ENCODE data around the gene ZBTB46. TPM values are rescaled to one million over a fixed set of nuclear protein-coding genes. Genes with fewer than 3 reads are reported as not detected.

Gene ZBTB46
- total and polyA plus RNA-seq, 10 of the 15 experiments (the other 5 are each of a cell fraction or from before 2014, with no cell fraction given), result 0.15 to 0.92 (median 0.34) TPM

DNA sequence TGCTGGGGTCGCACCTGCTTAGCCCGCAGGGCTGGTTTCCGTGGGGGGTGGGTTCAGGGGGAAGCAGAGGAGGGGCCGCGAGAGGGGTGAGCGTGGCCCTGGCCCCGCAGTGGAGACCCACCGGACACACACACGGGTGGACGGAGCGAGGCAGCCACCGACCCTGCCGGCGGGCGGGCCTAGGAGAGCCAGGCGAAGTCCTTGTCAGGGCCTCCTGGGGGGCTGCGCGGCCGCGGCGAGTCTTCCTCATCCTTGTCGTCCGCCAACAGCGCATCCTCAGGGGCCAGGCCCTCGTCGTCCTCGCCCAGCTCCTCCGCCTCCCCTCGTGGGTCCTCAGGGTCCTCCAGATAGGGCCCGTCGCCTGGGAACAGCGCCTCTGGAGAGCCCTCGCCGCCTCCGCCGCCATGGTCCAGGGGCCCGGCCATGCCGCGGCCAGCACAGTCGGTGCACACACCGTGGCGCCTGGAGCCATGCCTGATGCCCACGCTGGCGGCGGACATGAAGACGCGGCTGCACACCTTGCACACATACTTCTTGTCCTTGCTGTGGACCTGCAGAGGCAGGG lies 84.2 kb downstream of the ZBTB46 start:
- no peak overlapping the region for H2AFZ ChIP-seq (ENCODE audit: control insufficient read depth, low read depth, low read length)
- DNase-seq (ENCODE audit: low read depth, low spot score) (no peak), FAIRE-seq (no peak), ATAC-seq (no peak)
- no peaks in the 10 kb centered on the region for H3K9me3 ChIP-seq (replicated peaks; ENCODE audit: control insufficient read depth, insufficient read depth, low read length)
- H3K27ac ChIP-seq (ENCODE audit: control insufficient read depth, insufficient read depth), result no peak overlapping the region
- H3K27me3 ChIP-seq (replicated peaks in 1 of 2; ENCODE audit: control insufficient read depth in 2 of 2, insufficient read depth in 2 of 2, low read length in 1 of 2), result no peaks in the 10 kb centered on the region
- ChIA-PET POLR2A (no interaction called here), SMC1A (ENCODE audit: uncharacterized antibody, unreplicated experiment) (no interaction called here), CTCF (no interaction called here), RAD21 (ENCODE audit: unreplicated experiment) (no interaction called here)
- no peaks in the 10 kb centered on the region for H3K79me2 ChIP-seq (ENCODE audit: control insufficient read depth, insufficient read depth, low read length)
- H4K20me1 ChIP-seq (ENCODE audit: control insufficient read depth, insufficient read depth), result no peaks in the 10 kb centered on the region
- no TSS peak for BruUV-seq (replicated peaks)
- H3K4me3 ChIP-seq, result no peak overlapping the region
- no peak overlapping the region for H3K4me2 ChIP-seq (ENCODE audit: control insufficient read depth, insufficient read depth)
- intact Hi-C loops (cut with micrococcal nuclease; ENCODE audit: unreplicated experiment) (no loop called here), in situ Hi-C loops (cut with MboI) (no loop called here)
- WGBS (ENCODE audit: insufficient coverage, insufficient replicate concordance, low lambda C conversion rate, missing lambda C conversion rate), result 96% methylated on average over 42 of the region's 47 CpGs
- no peaks in the 10 kb centered on the region for H3K4me1 ChIP-seq (ENCODE audit: control insufficient read depth, insufficient read depth, low read length)
- no peak overlapping the region for H3K9ac ChIP-seq (ENCODE audit: control insufficient read depth, insufficient read depth, low read length)
- peaks cover 0 to 4% of the 10 kb centered on the region in 2 experiments; a peak in 2 of 4 replicates for H3K36me3 ChIP-seq (ENCODE audit: control insufficient read depth in 2 of 2, insufficient read depth in 2 of 2, low read length in 1 of 2)
- TF ChIP-seq MYB (IDR thresholded peaks at IDR 0.05; ENCODE audit: borderline replicate concordance, low read depth, low read length), result no peak
- TF ChIP-seq TCF3 (IDR thresholded peaks at IDR 0.05; ENCODE audit: borderline replicate concordance, insufficient read depth, low read depth, low read length), result no peak
- TF ChIP-seq, protein P1, sequence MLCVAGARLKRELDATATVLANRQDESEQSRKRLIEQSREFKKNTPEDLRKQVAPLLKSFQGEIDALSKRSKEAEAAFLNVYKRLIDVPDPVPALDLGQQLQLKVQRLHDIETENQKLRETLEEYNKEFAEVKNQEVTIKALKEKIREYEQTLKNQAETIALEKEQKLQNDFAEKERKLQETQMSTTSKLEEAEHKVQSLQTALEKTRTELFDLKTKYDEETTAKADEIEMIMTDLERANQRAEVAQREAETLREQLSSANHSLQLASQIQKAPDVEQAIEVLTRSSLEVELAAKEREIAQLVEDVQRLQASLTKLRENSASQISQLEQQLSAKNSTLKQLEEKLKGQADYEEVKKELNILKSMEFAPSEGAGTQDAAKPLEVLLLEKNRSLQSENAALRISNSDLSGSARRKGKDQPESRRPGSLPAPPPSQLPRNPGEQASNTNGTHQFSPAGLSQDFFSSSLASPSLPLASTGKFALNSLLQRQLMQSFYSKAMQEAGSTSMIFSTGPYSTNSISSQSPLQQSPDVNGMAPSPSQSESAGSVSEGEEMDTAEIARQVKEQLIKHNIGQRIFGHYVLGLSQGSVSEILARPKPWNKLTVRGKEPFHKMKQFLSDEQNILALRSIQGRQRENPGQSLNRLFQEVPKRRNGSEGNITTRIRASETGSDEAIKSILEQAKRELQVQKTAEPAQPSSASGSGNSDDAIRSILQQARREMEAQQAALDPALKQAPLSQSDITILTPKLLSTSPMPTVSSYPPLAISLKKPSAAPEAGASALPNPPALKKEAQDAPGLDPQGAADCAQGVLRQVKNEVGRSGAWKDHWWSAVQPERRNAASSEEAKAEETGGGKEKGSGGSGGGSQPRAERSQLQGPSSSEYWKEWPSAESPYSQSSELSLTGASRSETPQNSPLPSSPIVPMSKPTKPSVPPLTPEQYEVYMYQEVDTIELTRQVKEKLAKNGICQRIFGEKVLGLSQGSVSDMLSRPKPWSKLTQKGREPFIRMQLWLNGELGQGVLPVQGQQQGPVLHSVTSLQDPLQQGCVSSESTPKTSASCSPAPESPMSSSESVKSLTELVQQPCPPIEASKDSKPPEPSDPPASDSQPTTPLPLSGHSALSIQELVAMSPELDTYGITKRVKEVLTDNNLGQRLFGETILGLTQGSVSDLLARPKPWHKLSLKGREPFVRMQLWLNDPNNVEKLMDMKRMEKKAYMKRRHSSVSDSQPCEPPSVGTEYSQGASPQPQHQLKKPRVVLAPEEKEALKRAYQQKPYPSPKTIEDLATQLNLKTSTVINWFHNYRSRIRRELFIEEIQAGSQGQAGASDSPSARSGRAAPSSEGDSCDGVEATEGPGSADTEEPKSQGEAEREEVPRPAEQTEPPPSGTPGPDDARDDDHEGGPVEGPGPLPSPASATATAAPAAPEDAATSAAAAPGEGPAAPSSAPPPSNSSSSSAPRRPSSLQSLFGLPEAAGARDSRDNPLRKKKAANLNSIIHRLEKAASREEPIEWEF (IDR thresholded peaks at IDR 0.05; ENCODE audit: insufficient replicate concordance, low read depth, low read length), result no peak
- no peak for TF ChIP-seq POLR2AphosphoS5 (IDR thresholded peaks at IDR 0.05; ENCODE audit: low read length)
- TF ChIP-seq MEF2A (IDR thresholded peaks at IDR 0.05; ENCODE audit: insufficient read depth, low read depth, low read length), result no peak
- TF ChIP-seq EGR1 (IDR thresholded peaks at IDR 0.05; ENCODE audit: borderline replicate concordance in 1 of 2, low read depth in 2 of 2, low read length in 2 of 2), result no peak
- no peak for TF ChIP-seq STAT1 (conservative IDR thresholded peaks at IDR 0.05)
- TF ChIP-seq, protein P2, sequence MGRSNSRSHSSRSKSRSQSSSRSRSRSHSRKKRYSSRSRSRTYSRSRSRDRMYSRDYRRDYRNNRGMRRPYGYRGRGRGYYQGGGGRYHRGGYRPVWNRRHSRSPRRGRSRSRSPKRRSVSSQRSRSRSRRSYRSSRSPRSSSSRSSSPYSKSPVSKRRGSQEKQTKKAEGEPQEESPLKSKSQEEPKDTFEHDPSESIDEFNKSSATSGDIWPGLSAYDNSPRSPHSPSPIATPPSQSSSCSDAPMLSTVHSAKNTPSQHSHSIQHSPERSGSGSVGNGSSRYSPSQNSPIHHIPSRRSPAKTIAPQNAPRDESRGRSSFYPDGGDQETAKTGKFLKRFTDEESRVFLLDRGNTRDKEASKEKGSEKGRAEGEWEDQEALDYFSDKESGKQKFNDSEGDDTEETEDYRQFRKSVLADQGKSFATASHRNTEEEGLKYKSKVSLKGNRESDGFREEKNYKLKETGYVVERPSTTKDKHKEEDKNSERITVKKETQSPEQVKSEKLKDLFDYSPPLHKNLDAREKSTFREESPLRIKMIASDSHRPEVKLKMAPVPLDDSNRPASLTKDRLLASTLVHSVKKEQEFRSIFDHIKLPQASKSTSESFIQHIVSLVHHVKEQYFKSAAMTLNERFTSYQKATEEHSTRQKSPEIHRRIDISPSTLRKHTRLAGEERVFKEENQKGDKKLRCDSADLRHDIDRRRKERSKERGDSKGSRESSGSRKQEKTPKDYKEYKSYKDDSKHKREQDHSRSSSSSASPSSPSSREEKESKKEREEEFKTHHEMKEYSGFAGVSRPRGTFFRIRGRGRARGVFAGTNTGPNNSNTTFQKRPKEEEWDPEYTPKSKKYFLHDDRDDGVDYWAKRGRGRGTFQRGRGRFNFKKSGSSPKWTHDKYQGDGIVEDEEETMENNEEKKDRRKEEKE (IDR thresholded peaks at IDR 0.05), result no peak
- TF ChIP-seq POU2F2 (IDR thresholded peaks at IDR 0.05; ENCODE audit: borderline replicate concordance, low read depth, low read length), result no peak
- TF ChIP-seq ATF7 (IDR thresholded peaks at IDR 0.05; ENCODE audit: low read depth), result no peak
- no peak for TF ChIP-seq TARDBP (IDR thresholded peaks at IDR 0.05; ENCODE audit: borderline replicate concordance)
- TF ChIP-seq, protein P3, sequence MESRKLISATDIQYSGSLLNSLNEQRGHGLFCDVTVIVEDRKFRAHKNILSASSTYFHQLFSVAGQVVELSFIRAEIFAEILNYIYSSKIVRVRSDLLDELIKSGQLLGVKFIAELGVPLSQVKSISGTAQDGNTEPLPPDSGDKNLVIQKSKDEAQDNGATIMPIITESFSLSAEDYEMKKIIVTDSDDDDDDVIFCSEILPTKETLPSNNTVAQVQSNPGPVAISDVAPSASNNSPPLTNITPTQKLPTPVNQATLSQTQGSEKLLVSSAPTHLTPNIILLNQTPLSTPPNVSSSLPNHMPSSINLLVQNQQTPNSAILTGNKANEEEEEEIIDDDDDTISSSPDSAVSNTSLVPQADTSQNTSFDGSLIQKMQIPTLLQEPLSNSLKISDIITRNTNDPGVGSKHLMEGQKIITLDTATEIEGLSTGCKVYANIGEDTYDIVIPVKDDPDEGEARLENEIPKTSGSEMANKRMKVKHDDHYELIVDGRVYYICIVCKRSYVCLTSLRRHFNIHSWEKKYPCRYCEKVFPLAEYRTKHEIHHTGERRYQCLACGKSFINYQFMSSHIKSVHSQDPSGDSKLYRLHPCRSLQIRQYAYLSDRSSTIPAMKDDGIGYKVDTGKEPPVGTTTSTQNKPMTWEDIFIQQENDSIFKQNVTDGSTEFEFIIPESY (IDR thresholded peaks at IDR 0.05), result no peak
- no peak for TF ChIP-seq CHD4 (IDR thresholded peaks at IDR 0.05)

Data from GM12878 (cell line).